ENCODE results near the gene PHF2. TPM values are rescaled to one million over a fixed set of nuclear protein-coding genes. Genes with fewer than 3 reads are reported as not detected.
A peak's percentile ranks its signal among the peaks of the same experiment; 100 is the strongest.

The PHF2 gene
- 23.0 TPM for total RNA-seq
- long read RNA-seq, partial matches to known transcripts: 28 of 36 reads
- long read RNA-seq, other reads (novel, unspliced or antisense): 8 of 36 reads

GRCh38 chr9:93576258-93577077, at the start of gene PHF2:
PHF2 (plus strand) TSS chr9:93576584; CDS start chr9:93576774, 190 bp downstream.
- DNase-seq (ENCODE audit: low spot score): peak; percentile 88

- DNase-seq (ENCODE audit: low spot score): no peak
These were observed 45.0 kb upstream of the PHF2 start for GRCh38 chr9:93531374-93531773.

GRCh38 chr9:93532141-93532540, 44.2 kb upstream of the PHF2 start:
- no peak for DNase-seq (ENCODE audit: low spot score)

DNA sequence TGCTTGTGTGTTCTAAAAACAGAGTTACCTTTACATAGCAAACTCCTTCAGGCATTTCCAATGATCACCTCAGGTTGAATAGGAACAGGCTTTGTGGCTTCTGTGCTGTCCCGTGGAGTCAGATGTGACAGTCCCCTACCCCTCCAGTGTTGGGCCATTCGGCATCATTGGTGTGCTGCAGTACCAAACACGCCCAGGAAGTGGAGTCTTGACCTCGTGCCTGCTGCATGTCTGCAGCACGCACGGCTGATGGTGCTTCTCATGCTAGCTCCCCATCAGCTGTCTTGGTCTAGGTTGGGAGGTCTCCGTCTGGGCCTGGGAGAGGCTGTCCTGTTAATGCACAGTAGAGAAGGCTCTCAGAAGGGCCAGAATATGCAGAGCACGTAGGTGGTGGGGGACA, 42.5 kb upstream of the PHF2 start:
- no peak for DNase-seq (ENCODE audit: low spot score)

DNA sequence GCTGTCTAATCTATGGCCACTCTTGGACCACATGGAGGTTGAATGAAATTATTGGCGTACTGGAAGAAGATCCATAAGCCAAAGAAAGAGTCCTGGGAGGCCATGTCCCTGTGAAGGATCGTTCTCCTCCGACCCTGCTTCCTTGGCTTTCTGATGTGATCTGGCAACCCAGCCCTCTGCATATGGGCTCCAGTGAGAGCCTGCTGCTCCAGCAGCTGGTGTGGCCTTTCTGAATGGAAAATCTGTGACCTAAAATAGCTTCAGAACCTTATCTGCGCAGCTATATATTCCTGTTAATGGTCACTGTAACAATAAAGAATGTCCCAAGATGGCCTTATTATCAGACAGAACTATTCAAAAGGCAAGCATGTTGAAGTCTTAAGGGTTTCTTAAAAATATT, 40.2 kb upstream of the PHF2 start:
- DNase-seq (ENCODE audit: low spot score): no peak

DNA sequence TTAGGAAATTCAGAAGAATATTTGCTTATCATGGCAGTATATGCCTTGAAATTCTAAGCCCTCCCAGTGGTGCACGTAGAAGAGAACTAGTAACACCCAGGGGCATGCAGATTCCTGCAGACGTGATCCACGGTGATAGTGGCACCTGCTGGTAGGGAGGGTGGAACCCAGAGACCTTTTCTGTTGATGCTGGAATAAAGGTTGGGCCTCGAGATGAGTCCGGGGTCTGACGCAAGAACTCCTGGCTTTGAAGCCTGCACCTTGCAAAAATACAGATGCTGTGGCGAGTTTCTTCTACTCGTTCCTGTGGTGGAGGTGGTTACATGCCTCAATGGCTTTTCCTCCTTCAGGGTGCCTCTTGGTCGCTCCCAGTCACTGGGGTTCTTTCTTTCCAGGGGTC, 39.5 kb upstream of the PHF2 start:
- DNase-seq (ENCODE audit: low spot score): no peak

GRCh38 chr9:93540305-93540704, 36.1 kb upstream of the PHF2 start:
- no peak for DNase-seq (ENCODE audit: low spot score)

DNA sequence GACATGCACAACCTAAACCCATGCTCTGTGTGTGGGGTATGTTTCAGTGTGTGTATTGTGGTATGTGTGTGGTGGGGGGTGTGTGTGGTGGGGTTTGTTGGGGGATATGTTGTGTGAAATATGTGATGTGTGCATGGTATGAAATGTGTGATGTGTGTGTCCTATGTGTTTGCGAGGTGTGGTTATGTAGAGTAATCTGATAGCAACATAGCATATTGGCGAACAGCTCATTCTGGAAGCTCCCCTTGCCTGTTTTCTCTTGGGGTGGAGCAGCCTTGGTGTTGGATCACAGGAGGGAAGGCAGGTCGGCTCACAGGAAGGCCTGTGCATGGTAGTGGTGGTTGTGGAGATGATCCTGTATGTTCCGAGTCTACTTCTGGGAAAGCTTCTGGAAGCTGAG, 35.4 kb upstream of the PHF2 start:
- no peak for DNase-seq (ENCODE audit: low spot score)

DNA sequence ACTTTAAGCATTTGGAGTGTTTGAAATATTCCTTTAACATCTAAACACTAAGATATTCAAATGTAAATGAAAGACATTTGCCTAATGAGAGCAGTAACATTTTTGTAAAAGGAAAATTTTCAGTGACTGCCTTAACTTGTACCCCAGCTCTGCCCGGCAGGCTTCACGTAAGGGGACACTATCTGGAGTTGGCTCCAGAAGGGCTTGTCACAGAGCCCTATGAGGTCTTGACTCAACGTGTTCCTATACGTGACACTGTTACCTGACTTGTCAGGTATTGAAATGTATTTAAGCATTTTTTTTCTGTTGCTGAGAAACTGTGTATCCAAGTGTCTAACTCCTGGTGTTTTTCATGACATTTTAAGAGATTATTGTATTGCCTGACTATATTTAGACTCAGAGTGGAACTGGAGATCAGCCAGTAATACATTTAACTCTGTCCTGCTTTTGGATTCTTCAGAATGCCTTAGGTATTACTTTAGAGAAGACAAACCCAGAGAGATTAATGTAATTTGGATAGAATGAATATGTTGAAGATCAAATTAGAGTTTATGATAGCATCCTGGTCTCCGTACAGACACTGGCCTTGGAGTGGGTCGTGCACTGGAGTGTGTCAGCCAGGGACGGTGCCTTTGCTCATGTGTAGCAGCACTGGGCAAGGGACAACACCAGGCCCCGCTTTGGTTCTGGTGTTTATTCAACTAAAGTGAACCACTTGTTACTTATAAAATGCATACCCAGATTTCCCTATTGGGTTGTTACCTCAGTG, 34.6 kb upstream of the PHF2 start:
- no peak for DNase-seq (ENCODE audit: low spot score)

DNA sequence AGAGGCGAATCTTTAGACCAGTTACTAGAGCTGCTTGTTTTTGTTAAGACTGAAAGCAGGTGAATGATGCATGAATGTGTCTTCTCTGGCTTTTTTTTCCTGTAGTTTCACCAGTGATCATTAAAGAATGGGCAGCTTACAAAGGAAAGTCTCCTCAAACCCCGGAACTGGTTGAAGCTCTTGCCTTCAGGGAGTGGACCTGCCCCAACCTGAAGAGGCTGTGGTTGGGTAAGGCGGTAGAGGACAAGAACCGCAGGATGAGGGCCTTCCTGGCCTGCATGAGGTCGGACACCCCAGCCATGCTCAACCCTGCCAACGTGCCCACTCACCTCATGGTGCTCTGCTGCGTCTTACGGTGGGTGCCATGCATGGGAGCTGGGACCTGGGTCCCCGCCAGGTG, 33.3 kb upstream of the PHF2 start:
- no peak for DNase-seq (ENCODE audit: low spot score)

DNA sequence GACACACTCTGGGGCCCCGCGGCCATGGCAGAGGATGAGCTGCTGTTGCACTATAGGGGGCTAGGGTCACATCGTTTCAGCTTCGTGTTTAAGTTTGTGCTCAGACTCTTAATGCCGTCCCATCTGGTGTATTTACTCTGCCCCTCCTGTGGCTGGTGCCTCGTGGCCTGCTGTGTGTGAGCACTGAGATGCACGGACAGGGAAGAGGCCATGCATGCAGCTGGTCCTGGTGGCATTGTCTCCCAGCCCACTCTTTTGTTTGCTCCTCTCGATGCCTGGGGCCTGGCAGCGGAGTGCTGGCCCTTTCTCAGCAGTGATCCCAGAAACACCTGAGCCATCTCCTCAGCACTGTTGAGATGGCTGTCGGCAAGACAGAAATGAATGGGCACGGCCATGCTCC, 30.0 kb upstream of the PHF2 start:
- no peak for DNase-seq (ENCODE audit: low spot score)

GRCh38 chr9:93549611-93550010, 26.8 kb upstream of the PHF2 start:
- DNase-seq (ENCODE audit: low spot score): no peak

DNA sequence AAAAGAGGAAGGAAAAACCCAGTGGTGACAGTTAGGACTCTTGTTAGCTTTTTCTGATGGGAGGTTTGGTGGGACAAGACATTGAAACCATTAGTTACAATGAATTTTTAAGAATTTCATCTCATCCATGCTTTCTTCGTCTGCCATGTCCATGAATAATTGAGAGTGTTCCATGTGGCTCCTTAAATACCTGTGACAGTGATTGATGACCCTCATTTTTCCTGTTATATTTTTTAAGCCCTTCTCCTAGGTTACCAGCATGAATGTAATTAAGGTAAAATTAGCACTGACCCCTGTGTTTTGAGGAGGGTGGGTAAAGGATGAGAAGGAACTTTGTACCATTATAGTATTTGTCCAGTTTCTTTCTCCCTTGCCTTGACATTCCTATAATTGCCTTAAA, 23.5 kb upstream of the PHF2 start:
- no peak for DNase-seq (ENCODE audit: low spot score)

DNA sequence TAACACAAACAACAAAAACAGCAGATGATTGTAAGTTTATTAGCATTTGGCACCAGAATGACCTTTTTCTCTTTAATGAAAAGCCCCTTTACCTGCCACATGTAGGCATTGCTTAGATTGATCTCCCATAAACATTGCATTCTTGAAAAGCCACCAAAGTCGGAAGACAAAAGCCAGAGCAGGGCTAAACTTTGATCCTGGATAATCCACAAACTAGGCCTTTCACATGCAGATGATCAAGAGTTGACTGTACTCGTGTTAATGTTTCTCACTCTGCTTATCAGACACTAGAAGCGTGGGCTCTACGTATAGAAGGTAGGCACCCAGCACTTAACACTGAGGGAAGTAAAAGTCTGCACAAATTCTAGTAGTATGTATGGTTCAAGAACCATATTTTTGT, 21.0 kb upstream of the PHF2 start:
- DNase-seq (ENCODE audit: low spot score): no peak

- no peak for DNase-seq (ENCODE audit: low spot score)
These were observed 18.8 kb upstream of the PHF2 start for GRCh38 chr9:93557366-93558137.

GRCh38 chr9:93558503-93558902, 17.9 kb upstream of the PHF2 start:
- no peak for DNase-seq (ENCODE audit: low spot score)

DNA sequence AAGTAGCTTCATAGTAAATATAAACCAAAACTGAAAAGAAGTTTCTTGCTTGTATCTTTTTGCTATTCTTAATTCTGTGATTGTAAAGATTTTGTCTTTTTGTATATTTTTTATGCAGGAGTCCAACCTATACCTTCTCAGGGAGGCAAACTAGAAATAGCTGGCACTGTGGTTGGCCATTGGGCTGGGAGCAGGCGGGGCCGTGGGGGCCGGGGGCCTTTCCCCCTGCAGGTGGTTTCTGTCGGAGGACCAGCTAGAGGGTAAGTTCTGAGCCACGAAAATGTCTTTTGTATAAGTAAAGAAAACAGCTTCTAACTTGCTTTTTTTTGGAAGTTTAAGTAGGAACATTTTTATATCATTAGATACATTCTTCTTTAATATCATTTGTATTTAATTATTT, 15.4 kb upstream of the PHF2 start:
- no peak for DNase-seq (ENCODE audit: low spot score)

- no peak for DNase-seq (ENCODE audit: low spot score)
These were observed 14.2 kb upstream of the PHF2 start for GRCh38 chr9:93562157-93562556.

DNA sequence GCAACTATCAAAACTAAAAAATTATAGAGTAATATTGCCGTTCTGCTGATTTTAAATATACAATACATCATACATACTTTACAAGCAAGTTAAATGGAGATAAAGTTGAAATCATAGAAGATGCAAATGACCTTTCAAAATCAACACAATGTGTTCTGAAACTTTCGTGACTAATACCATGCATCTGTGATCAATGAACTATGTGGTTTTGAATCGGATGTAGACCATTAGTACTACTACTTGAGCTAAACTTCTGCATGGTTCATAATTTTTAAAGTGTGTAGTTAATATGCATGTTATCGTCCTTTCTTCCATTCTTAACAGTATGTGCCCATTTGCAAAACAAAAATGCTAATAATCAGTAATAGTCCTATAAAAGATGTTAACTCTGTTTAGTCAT, 11.3 kb upstream of the PHF2 start:
- DNase-seq (ENCODE audit: low spot score): no peak

GRCh38 chr9:93566408-93567270, 9.7 kb upstream of the PHF2 start:
- DNase-seq (ENCODE audit: low spot score): peak; percentile 100
